HEK293T (cell line): ENCODE results near the gene PLD5.
"Not testable (repeated sequence)": the region's sequence is repeated elsewhere in the genome, so short reads cannot be mapped to it uniquely, and the experiment has no call there.

Source experiments
- CTCF ChIA-PET: fragments of 350-600 bp; formaldehyde crosslinking; extraction: SDS; loops from one replicate; lab custom pipeline; 2021; ENCODE audit warnings: antibody characterized with exemption, inconsistent platforms; lab: Yijun Ruan, JAX
- POLR2A ChIA-PET: fragments of 350-600 bp; formaldehyde crosslinking; extraction: SDS; loops from one replicate; lab custom pipeline; 2020; ENCODE audit warnings: antibody characterized with exemption, inconsistent platforms; lab: Yijun Ruan, JAX
- DNase-seq: peaks from one replicate; pipeline ENCODE4 v3.0.0; 2012; ENCODE audit warnings: mixed read lengths; ENCODE audit errors: extremely low spot score
- ARNT ChIP-seq: fragments of 450-650 bp; IDR thresholded peaks from 2 replicates; pipeline ENCODE4 v1.6.1; 2017; ENCODE audit warnings: mild to moderate bottlenecking
- BHLHE40 ChIP-seq: fragments of 450-650 bp; IDR thresholded peaks from 2 replicates; pipeline ENCODE4 v1.6.1; 2016; ENCODE audit warnings: mild to moderate bottlenecking, moderate library complexity, borderline replicate concordance
- CTBP1 ChIP-seq: fragments of 450-650 bp; IDR thresholded peaks from 2 replicates; pipeline ENCODE4 v1.6.1; 2016; ENCODE audit warnings: borderline replicate concordance
- ELF4 ChIP-seq: fragments of 450-650 bp; IDR thresholded peaks from 2 replicates; pipeline ENCODE4 v1.6.1; 2017; ENCODE audit warnings: antibody characterized with exemption
- FOXA1 ChIP-seq: fragments of 450-650 bp; IDR thresholded peaks from 2 replicates; pipeline ENCODE4 v1.6.1; 2016; ENCODE audit warnings: mild to moderate bottlenecking
- FOXK2 ChIP-seq: fragments of 450-650 bp; IDR thresholded peaks from 2 replicates; pipeline ENCODE4 v1.6.1; 2016; ENCODE audit warnings: mild to moderate bottlenecking
- FOXM1 ChIP-seq: fragments of 450-650 bp; IDR thresholded peaks from 2 replicates; pipeline ENCODE4 v1.6.1; 2017; ENCODE audit warnings: mild to moderate bottlenecking, borderline replicate concordance
- HDGF ChIP-seq: fragments of 450-650 bp; IDR thresholded peaks from 2 replicates; pipeline ENCODE4 v1.6.1; 2017; ENCODE audit warnings: antibody characterized with exemption, borderline replicate concordance
- L3MBTL2 ChIP-seq: fragments of 450-650 bp; conservative IDR thresholded peaks from 2 replicates; pipeline ENCODE4 v1.6.1; 2016; ENCODE audit warnings: mild to moderate bottlenecking
- LEF1 ChIP-seq: fragments of 450-650 bp; IDR thresholded peaks from 2 replicates; pipeline ENCODE4 v1.6.1; 2017; ENCODE audit warnings: mild to moderate bottlenecking, borderline replicate concordance
- NFRKB ChIP-seq: fragments of 450-650 bp; IDR thresholded peaks from 2 replicates; pipeline ENCODE4 v1.6.1; 2016; ENCODE audit warnings: mild to moderate bottlenecking, moderate library complexity
- PKNOX1 ChIP-seq: fragments of 450-650 bp; IDR thresholded peaks from 2 replicates; pipeline ENCODE4 v1.6.1; 2016
- SP1 ChIP-seq: fragments of 450-650 bp; IDR thresholded peaks from 2 replicates; pipeline ENCODE4 v1.6.1; 2017
- SUZ12 ChIP-seq: fragments of 450-650 bp; IDR thresholded peaks from 2 replicates; pipeline ENCODE4 v1.6.1; 2016; ENCODE audit warnings: mild to moderate bottlenecking
- TARDBP ChIP-seq: fragments of 450-650 bp; IDR thresholded peaks from 2 replicates; pipeline ENCODE4 v1.6.1; 2016
- ZNF384 ChIP-seq: fragments of 450-650 bp; IDR thresholded peaks from 2 replicates; pipeline ENCODE4 v1.6.1; 2016

Gene PLD5

GRCh38 chr1:242081446-242081845, 443.1 kb downstream of the PLD5 start:
- ChIA-PET CTCF (no interaction called here), POLR2A (no interaction called here)
- DNase-seq: no peak
- TF ChIP-seq NFRKB: no peak
- no peak for TF ChIP-seq HDGF
- no peak for TF ChIP-seq FOXM1
- no peak for TF ChIP-seq ZNF384
- no peak for TF ChIP-seq FOXK2
- no peak for TF ChIP-seq CTBP1
- no peak for TF ChIP-seq LEF1
- TF ChIP-seq L3MBTL2: no peak
- no peak for TF ChIP-seq FOXA1
- no peak for TF ChIP-seq SUZ12
- TF ChIP-seq BHLHE40: no peak
- no peak for TF ChIP-seq SP1
- TF ChIP-seq ELF4: no peak
- TF ChIP-seq ARNT: no peak
- TF ChIP-seq TARDBP: no peak
- no peak for TF ChIP-seq PKNOX1

- ChIA-PET CTCF (interaction anchor here (1.0 kb wide), 1 partner anchor 10 kb away, joined by 3 read pairs; no protein-coding TSS in a partner anchor), POLR2A (no interaction called here)
- TF ChIP-seq ZNF384: no peak
- TF ChIP-seq BHLHE40: no peak
- TF ChIP-seq HDGF: no peak
- TF ChIP-seq NFRKB: no peak
- TF ChIP-seq ARNT: no peak
- no peak for DNase-seq
These were observed 458.7 kb downstream of the PLD5 start for GRCh38 chr1:242065813-242066212.

- CTCF ChIA-PET: no interaction called here
- POLR2A ChIA-PET: no interaction called here
- no peak for DNase-seq
- TF ChIP-seq FOXM1 (no peak), PKNOX1 (no peak), SUZ12 (no peak), CTBP1 (no peak), NFRKB (no peak), TARDBP (no peak), ELF4 (no peak), FOXK2 (no peak), ARNT (no peak), BHLHE40 (no peak), SP1 (no peak), L3MBTL2 (no peak), LEF1 (no peak), HDGF (no peak), FOXA1 (no peak), ZNF384 (no peak)
These were observed 462.2 kb downstream of the PLD5 start for GRCh38 chr1:242062271-242062670.

GRCh38 chr1:242059976-242060375, 464.5 kb downstream of the PLD5 start:
- CTCF ChIA-PET: no interaction called here
- TF ChIP-seq ELF4: no peak
- POLR2A ChIA-PET: no interaction called here
- no peak for DNase-seq

- DNase-seq, CTCF ChIA-PET, POLR2A ChIA-PET: not testable (repeated sequence)
These were observed 465.9 kb downstream of the PLD5 start for GRCh38 chr1:242058582-242058981.

- CTCF ChIA-PET, POLR2A ChIA-PET, DNase-seq: not testable (repeated sequence)
These were observed 466.3 kb downstream of the PLD5 start for GRCh38 chr1:242058181-242058580.

GRCh38 chr1:242057745-242058115, 466.8 kb downstream of the PLD5 start:
- no peak for TF ChIP-seq SP1
- no peak for TF ChIP-seq ZNF384
- TF ChIP-seq ARNT: no peak
- TF ChIP-seq FOXK2: no peak
- TF ChIP-seq FOXA1: no peak
- TF ChIP-seq BHLHE40: no peak
- no peak for TF ChIP-seq HDGF
- TF ChIP-seq SUZ12: no peak
- TF ChIP-seq ELF4: no peak
- no peak for TF ChIP-seq NFRKB
- TF ChIP-seq TARDBP: no peak
- TF ChIP-seq PKNOX1: no peak
- TF ChIP-seq LEF1: no peak
- TF ChIP-seq L3MBTL2: no peak
- no peak for DNase-seq
- ChIA-PET CTCF (no interaction called here), POLR2A (no interaction called here)
